ENCODE results near the gene RASSF10.

RASSF10 gene

DNA sequence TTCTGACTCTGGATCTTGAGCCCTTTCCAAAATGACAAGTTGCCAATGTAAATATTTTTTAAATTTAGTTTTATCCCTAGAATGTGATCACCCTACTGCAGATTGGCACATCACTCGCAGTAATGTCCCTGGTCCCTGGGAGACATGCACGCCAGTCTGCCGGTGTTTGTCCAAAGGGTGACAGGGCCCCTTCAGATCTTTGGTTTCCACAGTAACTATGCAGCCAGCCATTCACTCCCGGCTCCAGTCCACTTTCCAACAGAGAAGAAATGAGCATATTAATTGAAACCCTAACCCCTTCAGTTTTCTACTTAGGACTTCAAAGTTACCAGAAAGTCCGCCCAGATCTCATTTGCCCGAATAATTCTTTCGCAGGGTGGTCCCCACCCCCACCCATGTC lies 25.8 kb upstream of the RASSF10 start:
- TF ChIP-seq ZFX (IDR thresholded peaks at IDR 0.05): no peak
- TF ChIP-seq, protein P1, sequence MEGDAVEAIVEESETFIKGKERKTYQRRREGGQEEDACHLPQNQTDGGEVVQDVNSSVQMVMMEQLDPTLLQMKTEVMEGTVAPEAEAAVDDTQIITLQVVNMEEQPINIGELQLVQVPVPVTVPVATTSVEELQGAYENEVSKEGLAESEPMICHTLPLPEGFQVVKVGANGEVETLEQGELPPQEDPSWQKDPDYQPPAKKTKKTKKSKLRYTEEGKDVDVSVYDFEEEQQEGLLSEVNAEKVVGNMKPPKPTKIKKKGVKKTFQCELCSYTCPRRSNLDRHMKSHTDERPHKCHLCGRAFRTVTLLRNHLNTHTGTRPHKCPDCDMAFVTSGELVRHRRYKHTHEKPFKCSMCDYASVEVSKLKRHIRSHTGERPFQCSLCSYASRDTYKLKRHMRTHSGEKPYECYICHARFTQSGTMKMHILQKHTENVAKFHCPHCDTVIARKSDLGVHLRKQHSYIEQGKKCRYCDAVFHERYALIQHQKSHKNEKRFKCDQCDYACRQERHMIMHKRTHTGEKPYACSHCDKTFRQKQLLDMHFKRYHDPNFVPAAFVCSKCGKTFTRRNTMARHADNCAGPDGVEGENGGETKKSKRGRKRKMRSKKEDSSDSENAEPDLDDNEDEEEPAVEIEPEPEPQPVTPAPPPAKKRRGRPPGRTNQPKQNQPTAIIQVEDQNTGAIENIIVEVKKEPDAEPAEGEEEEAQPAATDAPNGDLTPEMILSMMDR (conservative IDR thresholded peaks at IDR 0.05): no peak
- H3K27ac ChIP-seq: no peak overlapping the region

- TF ChIP-seq, protein P1 (conservative IDR thresholded peaks at IDR 0.05): no peak
- no peak for TF ChIP-seq ZFX (IDR thresholded peaks at IDR 0.05)
- no peak overlapping the region for H3K27ac ChIP-seq
These were observed 22.8 kb upstream of the RASSF10 start for GRCh38 chr11:12986194-12986898.

- H3K27ac ChIP-seq: no peak overlapping the region
- TF ChIP-seq, protein P1 (conservative IDR thresholded peaks at IDR 0.05): no peak
- TF ChIP-seq ZFX (IDR thresholded peaks at IDR 0.05): no peak
These were observed 19.5 kb upstream of the RASSF10 start for GRCh38 chr11:12989428-12990161.

- no peak overlapping the region for H3K27ac ChIP-seq
- TF ChIP-seq ZFX (IDR thresholded peaks at IDR 0.05): no peak
These were observed 19.0 kb upstream of the RASSF10 start for GRCh38 chr11:12990162-12990480.

GRCh38 chr11:12991426-12991825 lies 17.7 kb upstream of the RASSF10 start:
- peak overlapping the region; percentile 28; the same call in 1 of the 2 replicates for H3K27ac ChIP-seq

GRCh38 chr11:12993626-12994025 lies 15.5 kb upstream of the RASSF10 start:
- no peak overlapping the region for H3K27ac ChIP-seq
- no peak for TF ChIP-seq ZFX (IDR thresholded peaks at IDR 0.05)
- TF ChIP-seq, protein P1 (conservative IDR thresholded peaks at IDR 0.05): no peak

More at GRCh38 chr11:12991426-12991825, 17.7 kb upstream of the RASSF10 start:
- no peak for TF ChIP-seq ZFX (IDR thresholded peaks at IDR 0.05)
- TF ChIP-seq, protein P1 (conservative IDR thresholded peaks at IDR 0.05): no peak

- TF ChIP-seq, protein P1 (conservative IDR thresholded peaks at IDR 0.05): no peak
- TF ChIP-seq ZFX (IDR thresholded peaks at IDR 0.05): no peak
- H3K27ac ChIP-seq: no peak overlapping the region
These were observed 14.6 kb upstream of the RASSF10 start for GRCh38 chr11:12994476-12994875.
